SK-N-SH (cell line): ENCODE results near the gene OR2L2. TPM values are rescaled to one million over a fixed set of nuclear protein-coding genes. Genes with fewer than 3 reads are reported as not detected.

ENCODE experiments used
- CTCF ChIA-PET: fragments of 300-600, 350-600 bp; formaldehyde crosslinking; extraction: SDS; loops from one replicate; lab custom pipeline; 2021; lab: Yijun Ruan, JAX
- POLR2A ChIA-PET: fragments of 350-600 bp; sonication (Branson Sonifier 250); formaldehyde crosslinking; extraction: SDS; loops from one replicate; lab custom pipeline; 2020; ENCODE audit warnings: antibody characterized with exemption, inconsistent platforms; lab: Yijun Ruan, JAX
- DNase-seq: peaks from one replicate; pipeline ENCODE4 v3.0.0; 2012
- H2AFZ ChIP-seq: fragments of 200-600 bp; sonication (generic); 2 replicates; pipeline ENCODE4 v1.8.1; 2016; ENCODE audit warnings: antibody characterized with exemption, mild to moderate bottlenecking, low read depth
- H3F3A ChIP-seq: fragments of 200-600 bp; sonication (generic); replicated peaks from 2 replicates; pipeline ENCODE3; 2016; ENCODE audit warnings: antibody characterized with exemption, mild to moderate bottlenecking; ENCODE audit not compliant: insufficient read depth
- H3K27ac ChIP-seq, 2 experiments: fragments of 200-500 bp in 1 of 2; fragments of 200-600 bp in 1 of 2; sonication (Bioruptor generic) in 1 of 2; sonication (generic), shearing (Covaris generic) in 1 of 2; 2 replicates each; pipeline versions ENCODE4 v1.5.1 to v1.6.1; 2014 to 2016; ENCODE audit warnings: low read depth in 2 of 2, inconsistent platforms in 1 of 2, low read length in 1 of 2, mild to moderate bottlenecking in 1 of 2, mixed read lengths in 1 of 2
- H3K27me3 ChIP-seq: fragments of 200-600 bp; sonication (generic), shearing (Covaris generic); 2 replicates; pipeline ENCODE4 v1.6.1; 2016; ENCODE audit warnings: mixed run types; ENCODE audit not compliant: insufficient read depth
- H3K36me3 ChIP-seq, 2 experiments: fragments of 200-500 bp in 1 of 2; fragments of 200-600 bp in 1 of 2; sonication (Bioruptor generic) in 1 of 2; sonication (generic) in 1 of 2; replicated peaks in 1 of 2; 2 replicates each; pipeline versions ENCODE3 to v1.5.1; 2014 to 2016; ENCODE audit warnings: low read length in 1 of 2, mild to moderate bottlenecking in 1 of 2; ENCODE audit not compliant: insufficient read depth in 2 of 2, control insufficient read depth in 1 of 2
- H3K4me1 ChIP-seq, 2 experiments: fragments of 200-500 bp in 1 of 2; fragments of 200-600 bp in 1 of 2; sonication (Bioruptor generic) in 1 of 2; sonication (generic), shearing (Covaris generic) in 1 of 2; 2 replicates each; pipeline versions ENCODE4 v1.5.1 to v1.6.1; 2014 to 2016; ENCODE audit warnings: low read depth in 1 of 2, low read length in 1 of 2, mixed run types in 1 of 2; ENCODE audit not compliant: insufficient read depth in 2 of 2, control insufficient read depth in 1 of 2
- H3K4me2 ChIP-seq: fragments of 200-600 bp; sonication (generic), shearing (Covaris generic); 2 replicates; pipeline ENCODE4 v1.6.1; 2017; ENCODE audit warnings: mixed run types
- H3K4me3 ChIP-seq, 2 experiments: fragments of 200-500 bp in 1 of 2; fragments of 200-600 bp in 1 of 2; sonication (Bioruptor generic) in 1 of 2; sonication (generic), shearing (Covaris generic) in 1 of 2; 2 replicates each; pipeline versions ENCODE4 v1.5.1 to v1.8.1; 2014 to 2016; ENCODE audit warnings: low read depth in 2 of 2, inconsistent platforms in 1 of 2, low read length in 1 of 2, mild to moderate bottlenecking in 1 of 2, mixed read lengths in 1 of 2, moderate library complexity in 1 of 2
- H3K79me2 ChIP-seq: fragments of 200-600 bp; sonication (generic); 2 replicates; pipeline ENCODE4 v1.8.1; 2017; ENCODE audit warnings: mild to moderate bottlenecking; ENCODE audit not compliant: insufficient read depth
- H3K9ac ChIP-seq: fragments of 200-600 bp; sonication (generic); 2 replicates; pipeline ENCODE4 v1.6.1; 2017; ENCODE audit warnings: mixed run types
- H3K9me2 ChIP-seq: fragments of 200-600 bp; sonication (generic); 2 replicates; pipeline ENCODE4 v1.6.1; 2017; ENCODE audit warnings: mixed run types
- H3K9me3 ChIP-seq: fragments of 200-600 bp; sonication (generic); 2 replicates; pipeline ENCODE4 v1.6.1; 2017; ENCODE audit warnings: mixed run types, mild to moderate bottlenecking, moderate library complexity
- H4K20me1 ChIP-seq: fragments of 200-600 bp; sonication (generic); 2 replicates; pipeline ENCODE4 v1.6.1; 2017; ENCODE audit warnings: mild to moderate bottlenecking, mixed run types; ENCODE audit not compliant: insufficient read depth
- EP300 ChIP-seq, 2 experiments: IDR thresholded peaks; 2 replicates each; pipeline versions ENCODE4 v1.4.0 to v1.6.1; 2012; ENCODE audit warnings: borderline replicate concordance in 1 of 2, low read depth in 1 of 2, low read length in 1 of 2
- FOSL2 ChIP-seq: IDR thresholded peaks from 2 replicates; pipeline ENCODE4 v1.4.0; 2012; ENCODE audit warnings: low read depth, mild to moderate bottlenecking, moderate library complexity, borderline replicate concordance
- FOXJ3 ChIP-seq: sonication (generic); formaldehyde crosslinking; IDR thresholded peaks from 2 replicates; pipeline ENCODE4 v1.5.1; 2020; ENCODE audit warnings: mild to moderate bottlenecking, missing genetic modification reagents
- FOXM1 ChIP-seq: IDR thresholded peaks from 2 replicates; pipeline ENCODE4 v1.4.0; 2012; ENCODE audit warnings: low read depth, mild to moderate bottlenecking
- GABPA ChIP-seq: IDR thresholded peaks from 2 replicates; pipeline ENCODE4 v1.4.0; 2012; ENCODE audit warnings: low read depth, mild to moderate bottlenecking
- GATA2 ChIP-seq: sonication (generic); formaldehyde crosslinking; IDR thresholded peaks from 2 replicates; pipeline ENCODE4 v1.5.0; 2020; ENCODE audit warnings: mild to moderate bottlenecking, missing genetic modification reagents
- JUND ChIP-seq: IDR thresholded peaks from 2 replicates; pipeline ENCODE4 v1.4.0; 2012
- MEF2A ChIP-seq: IDR thresholded peaks from 2 replicates; pipeline ENCODE4 v1.4.0; 2012; ENCODE audit warnings: low read depth, borderline replicate concordance
- MXI1 ChIP-seq: IDR thresholded peaks from 2 replicates; pipeline ENCODE4 v1.6.1; 2012; ENCODE audit warnings: mild to moderate bottlenecking, low read depth, low read length, improper control_type of control experiment
- NRF1 ChIP-seq: IDR thresholded peaks from 2 replicates; pipeline ENCODE4 v1.6.1; 2012; ENCODE audit warnings: low read depth, mild to moderate bottlenecking, low read length
- PBX3 ChIP-seq: IDR thresholded peaks from 2 replicates; pipeline ENCODE4; 2012
- POLR2AphosphoS5 ChIP-seq: IDR thresholded peaks from 2 replicates; pipeline ENCODE4 v1.6.1; 2012; ENCODE audit warnings: low read depth, low read length
- RAD21 ChIP-seq: IDR thresholded peaks from 2 replicates; pipeline ENCODE4 v1.6.1; 2012; ENCODE audit warnings: mild to moderate bottlenecking, low read length
- RFX5 ChIP-seq: IDR thresholded peaks from 2 replicates; pipeline ENCODE4 v1.6.1; 2012; ENCODE audit warnings: mild to moderate bottlenecking, improper control_type of control experiment, low read length
- SIN3A ChIP-seq: IDR thresholded peaks from 2 replicates; pipeline ENCODE4 v1.6.1; 2012; ENCODE audit warnings: low read depth, mild to moderate bottlenecking, low read length, moderate library complexity, borderline replicate concordance
- SMC3 ChIP-seq: IDR thresholded peaks from 2 replicates; pipeline ENCODE4 v1.6.1; 2012; ENCODE audit warnings: low read depth, low read length, improper control_type of control experiment
- TEAD4 ChIP-seq: IDR thresholded peaks from 2 replicates; pipeline ENCODE4 v1.4.0; 2012; ENCODE audit warnings: mild to moderate bottlenecking, borderline replicate concordance; ENCODE audit not compliant: insufficient read depth
- USF2 ChIP-seq: fragments of 150-350 bp; IDR thresholded peaks from 2 replicates; pipeline ENCODE4 v1.6.1; 2017; ENCODE audit warnings: antibody characterized with exemption, low read length, low read depth, borderline replicate concordance
- ZBTB33 ChIP-seq: IDR thresholded peaks from 2 replicates; pipeline ENCODE4 v1.4.0; 2012; ENCODE audit warnings: low read depth, borderline replicate concordance
- WGBS: methylation state at CpG from one replicate; pipeline ENCODE4 v1.1.6; 2017; ENCODE audit warnings: low lambda C conversion rate; 5-methylcytosine and 5-hydroxymethylcytosine counted together
- polyA plus RNA-seq, 3 experiments: library from polyadenylated mRNA; depleted of rRNA; stranded (reverse); fragments of >200 nt; gene quantifications; 2 replicates each; pipeline ENCODE4 v1.2.3, GENCODE V29; 2012

The OR2L2 gene
- polyA plus RNA-seq, 1 of the 3 experiments (the other 2 are of a cell fraction), result 0.08 TPM

- H2AFZ ChIP-seq, result no peak overlapping the region
- POLR2A ChIA-PET, result no interaction called here
- TF ChIP-seq GATA2 (CRISPR knock-in tag), result no peak
- TF ChIP-seq ZBTB33, result no peak
- H3K79me2 ChIP-seq, result no peaks in the 10 kb centered on the region
- WGBS, result 5% methylated on average over 1 of the region's 1 CpG
- no peak overlapping the region for H3K9ac ChIP-seq
- no peak overlapping the region for H3K4me3 ChIP-seq
- H3K27ac ChIP-seq, result no peak overlapping the region
- DNase-seq, result no peak
- no peaks in the 10 kb centered on the region for H3K36me3 ChIP-seq
- H3K9me3 ChIP-seq, result 0 out of 2 replicates have a peak, but pooled peaks cover 4% of the 10 kb centered on the region
- H3F3A ChIP-seq, result no peaks in the 10 kb centered on the region
- no peak overlapping the region for H3K4me2 ChIP-seq
- H3K27me3 ChIP-seq, result no peaks in the 10 kb centered on the region
- H3K4me1 ChIP-seq, result no peaks in the 10 kb centered on the region
- no peaks in the 10 kb centered on the region for H3K9me2 ChIP-seq
- no peaks in the 10 kb centered on the region for H4K20me1 ChIP-seq
- CTCF ChIA-PET, result no interaction called here
Measured at GRCh38 chr1:248000169-248000568, 29.7 kb upstream of the OR2L2 start.

- CTCF ChIA-PET, result no interaction called here
- Histone ChIP-seq H3K4me2 (no peak overlapping the region), H3F3A (no peaks in the 10 kb centered on the region), H3K27ac (no peak overlapping the region), H3K9me2 (no peaks in the 10 kb centered on the region), H3K79me2 (no peaks in the 10 kb centered on the region), H4K20me1 (no peaks in the 10 kb centered on the region), H3K4me1 (no peaks in the 10 kb centered on the region), H3K9me3 (0 out of 2 replicates have a peak, but pooled peaks cover 9% of the 10 kb centered on the region), H3K4me3 (no peak overlapping the region)
- no peak for TF ChIP-seq RFX5
- no peak for TF ChIP-seq NRF1
- TF ChIP-seq, all 33 proteins: peak for 0
- H3K36me3 ChIP-seq, result no peaks in the 10 kb centered on the region
- no peak overlapping the region for H2AFZ ChIP-seq
- 0% methylated on average over 1 of the region's 1 CpG for WGBS
- POLR2A ChIA-PET, result no interaction called here
- no peaks in the 10 kb centered on the region for H3K27me3 ChIP-seq
- no peak for DNase-seq
- H3K9ac ChIP-seq, result no peak overlapping the region
Measured at GRCh38 chr1:248007778-248008177, 22.1 kb upstream of the OR2L2 start.

GRCh38 chr1:248009681-248010080, 20.2 kb upstream of the OR2L2 start:
- no peak overlapping the region for H2AFZ ChIP-seq
- no peak for DNase-seq
- H3K79me2 ChIP-seq, result no peaks in the 10 kb centered on the region
- H3K9me3 ChIP-seq, result 0 out of 2 replicates have a peak, but pooled peaks cover 9% of the 10 kb centered on the region
- ChIA-PET CTCF (no interaction called here), POLR2A (no interaction called here)
- 16% methylated on average over 3 of the region's 3 CpGs for WGBS
- no peaks in the 10 kb centered on the region for H3K27me3 ChIP-seq
- H3K4me1 ChIP-seq, result no peaks in the 10 kb centered on the region
- H3F3A ChIP-seq, result no peaks in the 10 kb centered on the region
- H3K4me3 ChIP-seq, result no peak overlapping the region
- H3K36me3 ChIP-seq, result no peaks in the 10 kb centered on the region
- H3K9ac ChIP-seq, result no peak overlapping the region
- no peak overlapping the region for H3K27ac ChIP-seq
- H3K4me2 ChIP-seq, result no peak overlapping the region
- no peaks in the 10 kb centered on the region for H4K20me1 ChIP-seq
- H3K9me2 ChIP-seq, result no peaks in the 10 kb centered on the region
- no peak for TF ChIP-seq PBX3
- TF ChIP-seq SIN3A, result no peak
- TF ChIP-seq MXI1, result no peak
- TF ChIP-seq TEAD4, result no peak
- no peak for TF ChIP-seq FOXJ3 (CRISPR knock-in tag)
- no peak for TF ChIP-seq EP300 (IDR thresholded peaks at IDR 0.05; ENCODE audit: borderline replicate concordance in 1 of 2, low read depth in 1 of 2, low read length in 1 of 2)
- TF ChIP-seq SMC3, result no peak
- no peak for TF ChIP-seq FOSL2
- no peak for TF ChIP-seq MEF2A
- TF ChIP-seq FOXM1, result no peak
- TF ChIP-seq JUND, result no peak
- TF ChIP-seq NRF1, result no peak
- no peak for TF ChIP-seq RAD21
- no peak for TF ChIP-seq RFX5
- TF ChIP-seq USF2, result no peak
- TF ChIP-seq POLR2AphosphoS5, result no peak
- TF ChIP-seq GABPA, result no peak
